ENCODE data around the gene ANKS1B. TPM values are rescaled to one million over a fixed set of nuclear protein-coding genes. Genes with fewer than 3 reads are reported as not detected.

The ANKS1B gene
- total and polyA plus RNA-seq, 4 experiments from 2014 or later, result 0.28 to 0.55 TPM; not detected in 2

DNA sequence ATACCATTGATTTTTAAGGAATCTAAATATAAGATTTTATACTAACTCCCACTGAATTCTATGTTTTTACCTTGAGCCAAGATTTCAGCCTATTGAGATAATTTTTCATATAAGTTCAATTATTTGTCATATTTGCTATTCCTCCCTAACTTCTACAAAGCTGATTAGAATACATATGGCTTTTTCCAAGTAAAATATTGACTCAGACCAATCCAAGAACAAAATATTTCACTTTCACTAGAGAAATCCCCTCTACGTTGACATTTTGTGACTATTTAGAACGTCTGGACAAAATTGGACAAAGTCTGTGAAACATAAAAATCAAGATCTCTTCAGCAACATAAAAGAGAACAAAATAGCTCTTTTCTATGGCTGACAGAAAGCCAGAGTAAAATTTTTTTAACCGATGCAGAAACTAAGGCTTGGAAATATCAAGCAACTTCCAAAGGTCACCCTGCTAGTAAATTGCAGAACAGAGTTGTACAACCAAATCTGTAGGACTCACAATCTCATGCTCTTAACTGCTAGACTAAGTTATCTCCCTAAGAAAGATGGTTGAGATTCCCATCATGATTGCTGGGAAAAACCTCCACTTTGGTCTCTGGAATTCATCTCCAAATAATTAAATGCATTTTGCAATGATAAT is 219.1 kb downstream of the ANKS1B start:
- intact Hi-C loops (cut with micrococcal nuclease), result no loop called here

DNA sequence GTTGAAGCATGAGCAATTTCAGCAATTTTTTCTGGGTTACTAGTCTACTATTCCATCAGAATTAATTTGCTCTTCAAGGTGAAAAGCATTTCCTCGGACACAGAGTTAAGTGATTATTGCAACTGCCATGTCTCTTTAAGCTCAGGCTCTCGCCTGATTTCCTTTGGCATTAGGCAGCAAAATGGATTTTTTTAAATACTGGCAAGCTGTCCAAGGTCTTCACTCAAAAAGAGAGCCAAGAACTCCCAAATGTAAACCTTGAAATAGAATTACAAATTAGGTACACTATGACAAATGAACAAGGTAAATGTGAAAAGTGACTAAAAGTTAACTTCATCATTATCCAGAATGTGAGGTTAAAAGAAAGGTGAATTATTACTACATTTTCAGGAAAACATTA is 225.3 kb downstream of the ANKS1B start:
- Mint-ChIP-seq H3K9me3 (peaks cover 0 to 10% (median 3%) of the 10 kb centered on the region in 8 donors), H3K36me3 (no peaks in the 10 kb centered on the region), H3K4me3 (no peak overlapping the region), H3K27ac (no peak overlapping the region), H3K27me3 (no peaks in the 10 kb centered on the region), H3K4me1 (no peaks in the 10 kb centered on the region)
- Histone ChIP-seq H3K4me1 (ENCODE audit: insufficient read depth, low read length) (no peaks in the 10 kb centered on the region), H3K27me3 (ENCODE audit: insufficient read depth, low read length) (no peaks in the 10 kb centered on the region), H3K27ac (ENCODE audit: low read depth, low read length) (no peak overlapping the region), H3K4me3 (ENCODE audit: low read length in 2 of 2) (no peak overlapping the region), H3K9me3 (ENCODE audit: control insufficient read depth in 1 of 2, low read length in 2 of 2) (no peaks in the 10 kb centered on the region), H3K36me3 (ENCODE audit: insufficient read depth, low read length) (no peaks in the 10 kb centered on the region)
- ChIA-PET POLR2A (ENCODE audit: partially characterized antibody) (no interaction called here), CTCF (ENCODE audit: partially characterized antibody) (no interaction called here)
- intact Hi-C loops (cut with micrococcal nuclease), result no loop called here
- DNase-seq, result no peak

More for the DNA sequence above, 219.1 kb downstream of the ANKS1B start:
- H3K4me1 Mint-ChIP-seq, result no peaks in the 10 kb centered on the region
- H3K4me3 ChIP-seq (ENCODE audit: low read length in 2 of 2), result no peak overlapping the region
- ChIA-PET POLR2A (ENCODE audit: partially characterized antibody) (no interaction called here), CTCF (ENCODE audit: partially characterized antibody) (no interaction called here)
- DNase-seq, result no peak
- no peaks in the 10 kb centered on the region for H3K4me1 ChIP-seq (ENCODE audit: insufficient read depth, low read length)
- no peaks in the 10 kb centered on the region for H3K27me3 ChIP-seq (ENCODE audit: insufficient read depth, low read length)
- H3K27me3 Mint-ChIP-seq, result no peaks in the 10 kb centered on the region
- H3K4me3 Mint-ChIP-seq, result no peak overlapping the region
- no peaks in the 10 kb centered on the region for H3K9me3 ChIP-seq (ENCODE audit: control insufficient read depth in 1 of 2, low read length in 2 of 2)
- no peak overlapping the region for H3K27ac ChIP-seq (ENCODE audit: low read depth, low read length)
- H3K27ac Mint-ChIP-seq, result no peak overlapping the region
- peaks cover 0 to 11% (median 0%) of the 10 kb centered on the region in 8 donors for H3K9me3 Mint-ChIP-seq
- H3K36me3 Mint-ChIP-seq, result no peaks in the 10 kb centered on the region
- no peaks in the 10 kb centered on the region for H3K36me3 ChIP-seq (ENCODE audit: insufficient read depth, low read length)

DNA sequence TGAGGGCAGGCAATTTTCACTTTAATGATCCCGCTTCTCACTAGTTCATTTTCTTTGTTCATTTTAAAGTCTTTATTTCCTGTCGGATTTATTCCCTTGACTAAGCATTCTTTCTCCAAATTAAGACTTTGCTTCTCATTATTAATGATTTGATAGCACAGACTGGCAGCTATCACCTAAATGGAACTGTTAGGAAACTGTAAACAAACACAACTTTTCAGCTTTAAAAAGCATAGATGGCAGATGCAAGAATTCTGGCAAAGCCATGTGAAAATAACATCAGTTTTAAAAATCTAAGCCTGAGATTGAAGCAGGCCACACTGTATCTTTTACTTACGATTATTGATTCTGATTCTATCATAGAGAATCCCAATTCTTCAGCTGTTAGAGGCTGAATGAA is 225.7 kb downstream of the ANKS1B start:
- Mint-ChIP-seq H3K4me3 (no peak overlapping the region), H3K36me3 (no peaks in the 10 kb centered on the region), H3K4me1 (no peaks in the 10 kb centered on the region), H3K27ac (no peak overlapping the region), H3K27me3 (no peaks in the 10 kb centered on the region), H3K9me3 (peaks cover 0 to 12% (median 3%) of the 10 kb centered on the region in 8 donors)
- H3K4me3 ChIP-seq (ENCODE audit: low read length in 2 of 2), result no peak overlapping the region
- CTCF ChIA-PET (ENCODE audit: partially characterized antibody), result no interaction called here
- H3K27ac ChIP-seq (ENCODE audit: low read depth, low read length), result no peak overlapping the region
- no peaks in the 10 kb centered on the region for H3K36me3 ChIP-seq (ENCODE audit: insufficient read depth, low read length)
- intact Hi-C loops (cut with micrococcal nuclease), result no loop called here
- POLR2A ChIA-PET (ENCODE audit: partially characterized antibody), result no interaction called here
- no peaks in the 10 kb centered on the region for H3K4me1 ChIP-seq (ENCODE audit: insufficient read depth, low read length)
- H3K27me3 ChIP-seq (ENCODE audit: insufficient read depth, low read length), result no peaks in the 10 kb centered on the region
- DNase-seq, result no peak
- no peaks in the 10 kb centered on the region for H3K9me3 ChIP-seq (ENCODE audit: control insufficient read depth in 1 of 2, low read length in 2 of 2)

DNA sequence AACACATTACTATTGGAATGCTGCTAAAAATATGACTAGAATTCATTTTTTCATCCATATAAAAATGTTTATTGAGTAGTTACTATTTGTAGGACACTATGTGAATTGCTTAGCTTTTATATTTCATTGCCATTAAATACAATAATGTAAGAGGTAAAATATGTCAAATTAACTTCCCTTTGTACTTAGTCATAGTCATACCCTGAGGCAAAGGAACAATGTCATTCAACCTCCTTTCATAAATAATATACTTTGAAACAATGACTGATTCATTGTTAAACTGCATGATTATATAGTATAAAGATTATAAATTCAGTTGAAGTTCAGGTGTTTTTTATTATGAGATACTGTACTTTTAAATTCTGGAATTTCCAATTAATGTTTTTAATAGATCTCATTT is 232.0 kb downstream of the ANKS1B start:
- H3K4me1 Mint-ChIP-seq, result no peaks in the 10 kb centered on the region
- H3K27me3 ChIP-seq (ENCODE audit: insufficient read depth, low read length), result no peaks in the 10 kb centered on the region
- H3K27ac Mint-ChIP-seq, result no peak overlapping the region
- no peaks in the 10 kb centered on the region for H3K36me3 Mint-ChIP-seq
- intact Hi-C loops (cut with micrococcal nuclease), result no loop called here
- CTCF ChIA-PET (ENCODE audit: partially characterized antibody), result no interaction called here
- peaks cover 0 to 12% (median 3%) of the 10 kb centered on the region in 8 donors for H3K9me3 Mint-ChIP-seq
- H3K4me3 ChIP-seq (ENCODE audit: low read length in 2 of 2), result peak overlapping the region in 1 of 2 donors; percentile 17
- no peak overlapping the region for H3K27ac ChIP-seq (ENCODE audit: low read depth, low read length)
- H3K27me3 Mint-ChIP-seq, result no peaks in the 10 kb centered on the region
- DNase-seq, result no peak
- no peak overlapping the region for H3K4me3 Mint-ChIP-seq
- no peaks in the 10 kb centered on the region for H3K9me3 ChIP-seq (ENCODE audit: control insufficient read depth in 1 of 2, low read length in 2 of 2)
- H3K36me3 ChIP-seq (ENCODE audit: insufficient read depth, low read length), result no peaks in the 10 kb centered on the region
- no peaks in the 10 kb centered on the region for H3K4me1 ChIP-seq (ENCODE audit: insufficient read depth, low read length)
- POLR2A ChIA-PET (ENCODE audit: partially characterized antibody), result no interaction called here

DNA sequence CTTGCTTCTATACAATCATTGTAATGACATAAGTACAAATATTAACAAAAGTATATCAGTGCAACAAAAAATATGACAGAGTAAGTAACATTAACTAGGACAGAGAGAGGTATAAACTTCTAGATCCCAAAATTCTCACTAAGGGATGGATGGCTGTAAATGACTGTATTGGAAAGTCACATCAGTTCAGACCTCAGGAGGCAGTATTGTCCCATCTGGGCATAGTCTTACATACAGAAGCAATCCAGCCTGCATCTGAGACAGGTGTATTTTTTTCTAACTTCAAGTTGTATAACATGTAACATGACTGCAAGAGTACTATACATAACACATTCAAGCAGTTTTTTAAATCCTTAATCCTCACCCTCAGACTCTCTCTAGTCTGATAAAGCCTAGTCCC is 238.2 kb downstream of the ANKS1B start:
- no peak overlapping the region for H3K27ac ChIP-seq (ENCODE audit: low read depth, low read length)
- ChIA-PET CTCF (ENCODE audit: partially characterized antibody) (no interaction called here), POLR2A (ENCODE audit: partially characterized antibody) (no interaction called here)
- no peak for DNase-seq
- H3K4me3 ChIP-seq (ENCODE audit: low read length in 2 of 2), result no peak overlapping the region
- Mint-ChIP-seq H3K36me3 (no peaks in the 10 kb centered on the region), H3K27me3 (no peaks in the 10 kb centered on the region), H3K4me1 (no peaks in the 10 kb centered on the region), H3K9me3 (peaks cover 0 to 5% (median 0%) of the 10 kb centered on the region in 8 donors), H3K4me3 (no peak overlapping the region), H3K27ac (no peak overlapping the region)
- no peaks in the 10 kb centered on the region for H3K36me3 ChIP-seq (ENCODE audit: insufficient read depth, low read length)
- intact Hi-C loops (cut with micrococcal nuclease), result no loop called here
- H3K9me3 ChIP-seq (ENCODE audit: control insufficient read depth in 1 of 2, low read length in 2 of 2), result no peaks in the 10 kb centered on the region
- no peaks in the 10 kb centered on the region for H3K27me3 ChIP-seq (ENCODE audit: insufficient read depth, low read length)
- H3K4me1 ChIP-seq (ENCODE audit: insufficient read depth, low read length), result no peaks in the 10 kb centered on the region

DNA sequence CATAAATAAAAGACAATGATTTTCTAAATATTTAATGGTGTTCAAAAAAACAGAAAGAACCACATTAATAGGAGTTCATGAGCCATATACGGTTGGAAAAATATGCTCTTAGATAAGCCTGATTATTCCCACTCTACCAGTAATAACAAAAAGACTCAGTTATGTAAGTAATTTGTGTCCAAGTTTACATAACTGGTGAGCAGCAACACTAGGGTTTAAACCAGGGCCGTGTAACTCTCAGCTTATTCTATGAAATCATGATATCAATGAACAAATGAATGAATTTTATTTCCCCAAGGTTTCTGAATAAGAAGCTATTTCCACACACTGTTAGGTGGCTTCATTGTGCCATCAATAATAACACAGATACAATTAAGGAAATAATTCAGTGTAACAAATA is 238.8 kb downstream of the ANKS1B start:
- Histone ChIP-seq H3K27ac (ENCODE audit: low read depth, low read length) (no peak overlapping the region), H3K36me3 (ENCODE audit: insufficient read depth, low read length) (no peaks in the 10 kb centered on the region), H3K4me1 (ENCODE audit: insufficient read depth, low read length) (no peaks in the 10 kb centered on the region), H3K27me3 (ENCODE audit: insufficient read depth, low read length) (no peaks in the 10 kb centered on the region), H3K9me3 (ENCODE audit: control insufficient read depth in 1 of 2, low read length in 2 of 2) (no peaks in the 10 kb centered on the region), H3K4me3 (ENCODE audit: low read length in 2 of 2) (no peak overlapping the region)
- Mint-ChIP-seq H3K27me3 (no peaks in the 10 kb centered on the region), H3K36me3 (no peaks in the 10 kb centered on the region), H3K4me1 (no peaks in the 10 kb centered on the region), H3K4me3 (no peak overlapping the region), H3K9me3 (peaks cover 0 to 5% (median 0%) of the 10 kb centered on the region in 8 donors), H3K27ac (no peak overlapping the region)
- CTCF ChIA-PET (ENCODE audit: partially characterized antibody), result no interaction called here
- DNase-seq, result no peak
- POLR2A ChIA-PET (ENCODE audit: partially characterized antibody), result no interaction called here
- intact Hi-C loops (cut with micrococcal nuclease), result no loop called here

DNA sequence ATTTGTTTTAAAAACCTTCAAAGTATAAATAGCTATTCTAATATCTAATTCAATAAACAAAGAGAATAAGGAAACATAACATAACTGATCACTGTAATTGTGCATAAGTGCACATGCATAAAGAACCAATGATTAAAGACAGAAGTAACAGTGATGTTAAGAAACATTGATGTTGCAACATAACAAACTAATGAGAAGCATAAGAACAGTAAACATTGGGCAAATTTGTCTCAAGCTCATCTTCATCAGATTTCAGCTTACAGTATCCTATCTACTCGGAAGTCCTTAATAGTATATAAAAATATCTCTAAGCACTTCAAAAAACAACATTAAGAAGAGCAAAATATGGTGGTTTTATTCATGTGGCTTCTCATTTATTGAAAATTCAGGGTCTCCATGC is 239.6 kb downstream of the ANKS1B start:
- Mint-ChIP-seq H3K9me3 (peaks cover 0 to 9% (median 1%) of the 10 kb centered on the region in 8 donors), H3K4me1 (no peaks in the 10 kb centered on the region), H3K27me3 (no peaks in the 10 kb centered on the region), H3K4me3 (no peak overlapping the region), H3K36me3 (no peaks in the 10 kb centered on the region), H3K27ac (no peak overlapping the region)
- Histone ChIP-seq H3K36me3 (ENCODE audit: insufficient read depth, low read length) (no peaks in the 10 kb centered on the region), H3K9me3 (ENCODE audit: control insufficient read depth in 1 of 2, low read length in 2 of 2) (no peaks in the 10 kb centered on the region), H3K27ac (ENCODE audit: low read depth, low read length) (no peak overlapping the region), H3K4me3 (ENCODE audit: low read length in 2 of 2) (no peak overlapping the region), H3K4me1 (ENCODE audit: insufficient read depth, low read length) (no peaks in the 10 kb centered on the region), H3K27me3 (ENCODE audit: insufficient read depth, low read length) (no peaks in the 10 kb centered on the region)
- intact Hi-C loops (cut with micrococcal nuclease), result no loop called here
- DNase-seq, result no peak
- POLR2A ChIA-PET (ENCODE audit: partially characterized antibody), result no interaction called here
- CTCF ChIA-PET (ENCODE audit: partially characterized antibody), result no interaction called here

Measured in CD4-positive, alpha-beta memory T cell (primary cell).